Liver (tissue), 9 donors: ENCODE measurements around the gene VENTX. TPM values are rescaled to one million over a fixed set of nuclear protein-coding genes. Genes with fewer than 3 reads are reported as not detected.

Experiments
- DNase-seq: peaks from one replicate; pipeline ENCODE4 v3.0.0-alpha.2; 2017; ENCODE audit warnings: low spot score
- H3K27ac ChIP-seq, 2 donors: one replicate each; pipeline ENCODE4 v1.7.0; 2013; ENCODE audit warnings: inconsistent platforms in 2 of 2, low read length in 2 of 2, control low read depth in 1 of 2, low read depth in 1 of 2, mild to moderate bottlenecking in 1 of 2
- H3K27me3 ChIP-seq, 4 donors: one replicate each; pipeline versions ENCODE4 v1.6.1 to v1.7.0; 2013; ENCODE audit warnings: low read length in 3 of 4, inconsistent platforms in 1 of 4, mild to moderate bottlenecking in 1 of 4, moderate library complexity in 1 of 4; ENCODE audit not compliant: control insufficient read depth in 4 of 4, insufficient read depth in 4 of 4
- H3K36me3 ChIP-seq, 4 donors: one replicate each; pipeline versions ENCODE4 v1.6.1 to v1.7.0; 2013; ENCODE audit warnings: low read length in 3 of 4, mild to moderate bottlenecking in 3 of 4, low read depth in 1 of 4, moderate library complexity in 1 of 4; ENCODE audit not compliant: control insufficient read depth in 4 of 4, insufficient read depth in 3 of 4
- H3K4me1 ChIP-seq, 4 donors: one replicate each; pipeline versions ENCODE4 v1.6.1 to v1.7.0; 2013; ENCODE audit warnings: low read length in 3 of 4, mild to moderate bottlenecking in 3 of 4, moderate library complexity in 1 of 4; ENCODE audit not compliant: control insufficient read depth in 4 of 4, insufficient read depth in 4 of 4
- H3K4me3 ChIP-seq, 3 donors: one replicate each; pipeline versions ENCODE4 v1.6.1 to v1.7.0; 2013; ENCODE audit warnings: low read length in 3 of 3, control low read depth in 1 of 3, low read depth in 1 of 3, mild to moderate bottlenecking in 1 of 3
- H3K9ac ChIP-seq, 2 donors: one replicate each; pipeline ENCODE4 v1.7.0; 2013; ENCODE audit warnings: low read length in 2 of 2, mild to moderate bottlenecking in 2 of 2, moderate library complexity in 2 of 2, control low read depth in 1 of 2, low read depth in 1 of 2
- H3K9me3 ChIP-seq, 4 donors: one replicate each; pipeline versions ENCODE4 v1.6.1 to v1.7.0; 2013; ENCODE audit warnings: low read length in 3 of 4; ENCODE audit not compliant: control insufficient read depth in 4 of 4
- CTCF ChIP-seq: fragments of 150-350 bp; IDR thresholded peaks from 2 replicates; pipeline ENCODE4 v1.5.1; 2017; ENCODE audit warnings: improper control_type of control experiment, low read depth, low read length; ENCODE audit not compliant: missing input control
- EGR1 ChIP-seq, 2 donors: IDR thresholded peaks; 2 replicates each; pipeline ENCODE4 v1.6.1; 2016 to 2018; ENCODE audit warnings: antibody characterized with exemption in 2 of 2, low read depth in 2 of 2
- FOXA1 ChIP-seq: IDR thresholded peaks from 2 replicates; pipeline ENCODE4 v1.6.1; 2016; ENCODE audit warnings: antibody characterized with exemption
- FOXA2 ChIP-seq: IDR thresholded peaks from 2 replicates; pipeline ENCODE4 v1.6.1; 2016; ENCODE audit warnings: antibody characterized with exemption
- GABPA ChIP-seq, 2 donors: IDR thresholded peaks in 1 of 2; conservative IDR thresholded peaks in 1 of 2; 2 replicates each; pipeline ENCODE4 v1.6.1; 2016; ENCODE audit warnings: antibody characterized with exemption in 2 of 2, mild to moderate bottlenecking in 1 of 2, moderate library complexity in 1 of 2
- HNF4A ChIP-seq, 2 donors: conservative IDR thresholded peaks; 2 replicates each; pipeline ENCODE4 v1.6.1; 2016; ENCODE audit warnings: antibody characterized with exemption in 2 of 2, mild to moderate bottlenecking in 2 of 2
- JUND ChIP-seq, 2 donors: IDR thresholded peaks; 2 replicates each; pipeline ENCODE4 v1.6.1; 2016; ENCODE audit warnings: antibody characterized with exemption in 2 of 2
- MAX ChIP-seq: IDR thresholded peaks from 2 replicates; pipeline ENCODE4 v1.6.1; 2016; ENCODE audit warnings: antibody characterized with exemption
- NR2F2 ChIP-seq: IDR thresholded peaks from 2 replicates; pipeline ENCODE4 v1.6.1; 2016; ENCODE audit warnings: antibody characterized with exemption
- RAD21 ChIP-seq, 2 donors: IDR thresholded peaks; 2 replicates each; pipeline ENCODE4 v1.6.1; 2016; ENCODE audit warnings: antibody characterized with exemption in 2 of 2, mild to moderate bottlenecking in 2 of 2
- REST ChIP-seq: IDR thresholded peaks from 2 replicates; pipeline ENCODE4 v1.6.1; 2016; ENCODE audit warnings: antibody characterized with exemption, mild to moderate bottlenecking
- SP1 ChIP-seq: IDR thresholded peaks from 2 replicates; pipeline ENCODE4 v1.6.1; 2018; ENCODE audit warnings: antibody characterized with exemption, mild to moderate bottlenecking
- YY1 ChIP-seq: IDR thresholded peaks from 2 replicates; pipeline ENCODE4 v1.6.1; 2016; ENCODE audit warnings: antibody characterized with exemption, mild to moderate bottlenecking
- ZBTB33 ChIP-seq: IDR thresholded peaks from 2 replicates; pipeline ENCODE4 v1.6.1; 2016; ENCODE audit warnings: antibody characterized with exemption
- WGBS: extraction: QIAGEN DNeasy Blood & Tissue Kit; methylation state at CpG from one replicate; pipeline ENCODE4 v1.1.7; 2013; 5-methylcytosine and 5-hydroxymethylcytosine counted together
- polyA plus RNA-seq, 2 donors: library from polyadenylated mRNA; stranded (reverse) in 1 of 2; unstranded in 1 of 2; fragments of 200-250 nt in 1 of 2; fragments of >200 nt in 1 of 2; fragmentation: Nextera tagmentation in 1 of 2; extraction: Ambion mirVana in 1 of 2; gene quantifications; one replicate each; pipeline versions ENCODE4 v1.2.1 to v1.2.3, GENCODE V29; 2013 to 2015
- total RNA-seq, 2 donors: library from RNA; depleted of rRNA; stranded (reverse); fragments of >200 nt; gene quantifications; one replicate each; pipeline ENCODE4 v1.2.3, GENCODE V29; 2014
- donor health status: healthy.
- donor health status: healthy.
- donor health status: healthy.
- donor health status: healthy.
- donor health status: healthy.

The VENTX gene
- total and polyA plus RNA-seq, 4 donors = 0.05 to 0.25 (median 0.09) TPM

GRCh38 chr10:133248334-133248715 is 10.7 kb downstream of the VENTX start:
- Histone ChIP-seq H3K9me3 (no peaks in the 10 kb centered on the region), H3K4me1 (peaks cover 0 to 6% (median 2%) of the 10 kb centered on the region in 4 donors), H3K27me3 (peaks cover 0 to 3% (median 0%) of the 10 kb centered on the region in 4 donors), H3K9ac (no peak overlapping the region), H3K36me3 (no peaks in the 10 kb centered on the region), H3K4me3 (no peak overlapping the region), H3K27ac (no peak overlapping the region)
- no peak for DNase-seq
- WGBS = 92% methylated on average over 12 of the region's 12 CpGs
- TF ChIP-seq YY1 (no peak), ZBTB33 (no peak)

GRCh38 chr10:133249094-133249780 is 11.6 kb downstream of the VENTX start:
- Histone ChIP-seq H3K4me1 (peaks cover 0 to 6% (median 2%) of the 10 kb centered on the region in 4 donors), H3K4me3 (no peak overlapping the region), H3K36me3 (no peaks in the 10 kb centered on the region), H3K9ac (no peak overlapping the region), H3K27me3 (peaks cover 0 to 3% (median 0%) of the 10 kb centered on the region in 4 donors), H3K27ac (no peak overlapping the region), H3K9me3 (no peaks in the 10 kb centered on the region)
- DNase-seq = no peak
- WGBS = 70% methylated on average over 21 of the region's 21 CpGs
- no peak for TF ChIP-seq SP1
- TF ChIP-seq JUND (IDR thresholded peaks at IDR 0.05) = no peak
- no peak for TF ChIP-seq GABPA (IDR thresholded peaks at IDR 0.05 in 1 of 2, conservative IDR thresholded peaks at IDR 0.05 in 1 of 2)
- TF ChIP-seq REST = no peak
- TF ChIP-seq FOXA1 = no peak
- no peak for TF ChIP-seq YY1
- TF ChIP-seq RAD21 (IDR thresholded peaks at IDR 0.05) = no peak
- no peak for TF ChIP-seq FOXA2
- TF ChIP-seq NR2F2 = no peak
- TF ChIP-seq EGR1 (IDR thresholded peaks at IDR 0.05; ENCODE audit: low read depth in 2 of 2) = no peak
- TF ChIP-seq MAX = no peak
- TF ChIP-seq HNF4A (conservative IDR thresholded peaks at IDR 0.05) = no peak
- TF ChIP-seq CTCF = no peak
- TF ChIP-seq ZBTB33 = no peak
